Neural progenitor cell (in vitro differentiated cells): ENCODE data around the gene NDUFB5.
"Not testable (repeated sequence)": the region's sequence is repeated elsewhere in the genome, so short reads cannot be mapped to it uniquely, and the experiment has no call there.

ENCODE experiments used
- EZH2 ChIP-seq: fragments of 200-600 bp; sonication (generic); IDR thresholded peaks from 2 replicates; pipeline ENCODE4 v1.6.1; 2017; ENCODE audit warnings: antibody characterized with exemption, mild to moderate bottlenecking, moderate library complexity
- TF ChIP-seq, protein P1 (sequence below): fragments of 200-600 bp; sonication (generic); IDR thresholded peaks from 2 replicates; pipeline ENCODE4 v1.5.1; 2017; ENCODE audit warnings: antibody characterized with exemption, mild to moderate bottlenecking

DNA sequence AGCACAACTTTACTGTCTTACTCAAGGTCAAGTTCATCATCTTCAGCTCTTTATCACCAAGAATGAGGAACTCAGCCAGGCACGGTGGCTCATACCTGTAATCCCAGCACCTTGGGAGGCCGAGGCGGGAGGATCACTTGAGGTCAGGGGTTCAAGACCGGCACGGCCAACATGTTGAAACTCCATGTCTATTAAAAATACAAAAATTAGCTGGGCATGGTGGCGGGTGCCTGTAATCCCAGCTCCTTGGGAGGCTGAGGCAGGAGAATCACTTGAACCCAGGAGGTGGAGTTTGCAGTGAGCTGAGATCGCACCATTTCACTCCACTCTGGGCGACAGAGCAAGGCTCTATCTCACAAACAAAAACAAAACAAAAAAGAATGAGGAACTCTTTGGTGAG is 39.2 kb downstream of the NDUFB5 start:
- TF ChIP-seq, protein P1, sequence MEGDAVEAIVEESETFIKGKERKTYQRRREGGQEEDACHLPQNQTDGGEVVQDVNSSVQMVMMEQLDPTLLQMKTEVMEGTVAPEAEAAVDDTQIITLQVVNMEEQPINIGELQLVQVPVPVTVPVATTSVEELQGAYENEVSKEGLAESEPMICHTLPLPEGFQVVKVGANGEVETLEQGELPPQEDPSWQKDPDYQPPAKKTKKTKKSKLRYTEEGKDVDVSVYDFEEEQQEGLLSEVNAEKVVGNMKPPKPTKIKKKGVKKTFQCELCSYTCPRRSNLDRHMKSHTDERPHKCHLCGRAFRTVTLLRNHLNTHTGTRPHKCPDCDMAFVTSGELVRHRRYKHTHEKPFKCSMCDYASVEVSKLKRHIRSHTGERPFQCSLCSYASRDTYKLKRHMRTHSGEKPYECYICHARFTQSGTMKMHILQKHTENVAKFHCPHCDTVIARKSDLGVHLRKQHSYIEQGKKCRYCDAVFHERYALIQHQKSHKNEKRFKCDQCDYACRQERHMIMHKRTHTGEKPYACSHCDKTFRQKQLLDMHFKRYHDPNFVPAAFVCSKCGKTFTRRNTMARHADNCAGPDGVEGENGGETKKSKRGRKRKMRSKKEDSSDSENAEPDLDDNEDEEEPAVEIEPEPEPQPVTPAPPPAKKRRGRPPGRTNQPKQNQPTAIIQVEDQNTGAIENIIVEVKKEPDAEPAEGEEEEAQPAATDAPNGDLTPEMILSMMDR: not testable (repeated sequence)
- not testable (repeated sequence) for TF ChIP-seq EZH2
